Breast epithelium (tissue), 4 donors: ENCODE data around the gene CAMK4. TPM values are rescaled to one million over a fixed set of nuclear protein-coding genes. Genes with fewer than 3 reads are reported as not detected.

Experiments used
- DNase-seq, 2 donors: peaks; one replicate each; pipeline ENCODE4 v3.0.0-alpha.2; 2019; ENCODE audit warnings: low spot score in 2 of 2
- H3K27ac ChIP-seq, 2 donors: fragments of 200-600 bp; sonication (generic) in 1 of 2; one replicate each; pipeline ENCODE4 v1.5.1; 2016 to 2019; ENCODE audit warnings: mild to moderate bottlenecking in 1 of 2
- H3K27me3 ChIP-seq, 2 donors: fragments of 200-600 bp; sonication (generic) in 1 of 2; one replicate each; pipeline versions ENCODE4 v1.5.1 to v1.6.0; 2017 to 2019; ENCODE audit warnings: control low read depth in 1 of 2, mild to moderate bottlenecking in 1 of 2
- H3K36me3 ChIP-seq: fragments of 200-600 bp; one replicate; pipeline ENCODE4 v1.5.1; 2019
- H3K4me1 ChIP-seq, 2 donors: fragments of 200-600 bp; sonication (generic); one replicate each; pipeline ENCODE4 v1.5.1; 2016 to 2019; ENCODE audit warnings: control low read depth in 1 of 2
- H3K4me3 ChIP-seq, 3 donors: fragments of 200-600 bp; sonication (generic); 1 replicate in 2 of 3; 2 replicates in 1 of 3; pipeline ENCODE4 v1.5.1; 2016 to 2019; ENCODE audit warnings: mild to moderate bottlenecking in 3 of 3, moderate library complexity in 2 of 3
- H3K9me3 ChIP-seq, 2 donors: fragments of 200-600 bp; sonication (generic) in 1 of 2; one replicate each; pipeline ENCODE4 v1.5.1; 2016 to 2019; ENCODE audit warnings: control low read depth in 1 of 2
- POLR2A ChIP-seq: fragments of 450-650 bp; IDR thresholded peaks from one replicate; pipeline ENCODE4 v1.6.1; 2016; ENCODE audit warnings: antibody characterized with exemption, mild to moderate bottlenecking, moderate library complexity
- POLR2AphosphoS5 ChIP-seq, 3 donors: sonication (generic); formaldehyde crosslinking; IDR thresholded peaks; one replicate each; pipeline ENCODE4 v1.6.1; 2017; ENCODE audit warnings: antibody characterized with exemption in 3 of 3
- intact Hi-C: fragments of 100-400 bp; cut with DNase I; formaldehyde crosslinking; loops from one replicate; pipeline ENCODE4 v1.15.1; 2023; ENCODE audit warnings: low total_unique reads
- total RNA-seq, 3 donors: library from RNA; depleted of rRNA; stranded (reverse); fragments of >200 nt; gene quantifications; one replicate each; pipeline ENCODE4 v1.1.0, GENCODE V29; 2016
- TF ChIP-seq, protein P1 (sequence below), 3 donors: fragments of 450-650 bp; IDR thresholded peaks; one replicate each; pipeline ENCODE4 v1.5.1; 2016 to 2017; ENCODE audit warnings: antibody characterized with exemption in 3 of 3, mild to moderate bottlenecking in 3 of 3, moderate library complexity in 3 of 3

The CAMK4 gene
- total RNA-seq, 3 donors from 2014 or later: 0.98 to 1.5 (median 1.4) TPM

DNA sequence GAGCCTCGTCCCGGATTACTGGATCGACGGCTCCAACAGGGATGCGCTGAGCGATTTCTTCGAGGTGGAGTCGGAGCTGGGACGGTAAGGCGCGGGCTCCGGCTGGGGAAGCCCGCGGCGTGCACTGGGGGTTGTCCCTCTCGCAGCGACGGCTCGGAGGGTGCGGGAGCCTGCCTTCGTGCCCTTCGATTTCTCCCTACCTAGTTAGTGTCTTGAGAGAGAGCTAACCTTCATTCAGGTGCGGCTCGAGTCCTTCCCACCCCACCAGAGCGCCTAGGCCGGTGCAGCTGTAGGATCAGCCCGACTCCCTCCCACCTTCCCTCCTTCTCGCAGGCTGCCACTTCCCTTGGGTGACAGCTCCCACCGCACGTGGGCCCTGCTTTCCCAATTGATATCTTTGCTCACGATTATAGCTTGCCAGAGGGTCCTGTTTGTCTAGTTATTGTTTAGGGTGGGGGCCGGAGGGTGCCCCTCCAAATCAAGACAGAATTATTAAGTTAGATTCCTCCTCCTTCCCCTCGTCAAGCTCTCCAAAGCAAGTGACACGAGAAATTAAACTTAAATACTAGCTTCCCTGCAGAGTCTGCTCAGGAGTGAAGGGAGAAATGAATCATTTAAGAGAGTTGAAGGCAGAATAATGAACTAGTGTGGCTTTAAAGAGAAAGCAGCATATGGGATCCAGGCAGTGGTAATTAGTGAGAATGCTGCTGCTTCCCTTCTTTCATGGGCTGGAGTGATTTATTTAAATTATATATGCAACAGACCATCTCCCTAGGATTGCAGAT lies 569 bp downstream of the CAMK4 start:
- Histone ChIP-seq H3K9me3 (no peaks in the 10 kb centered on the region), H3K27me3 (peaks cover 0 to 27% of the 10 kb centered on the region in 2 donors), H3K4me1 (no peaks in the 10 kb centered on the region), H3K36me3 (no peaks in the 10 kb centered on the region), H3K27ac (no peak overlapping the region), H3K4me3 (peak overlapping the region; percentile 48 to 81 (median 60))
- DNase-seq: no peak
- intact Hi-C loops: loop anchor here (5.0 kb wide), 1 partner anchor 778 kb away; no protein-coding TSS in a partner anchor
- TF ChIP-seq POLR2A (no peak), POLR2AphosphoS5 (IDR thresholded peaks at IDR 0.05) (no peak)
- TF ChIP-seq, protein P1, sequence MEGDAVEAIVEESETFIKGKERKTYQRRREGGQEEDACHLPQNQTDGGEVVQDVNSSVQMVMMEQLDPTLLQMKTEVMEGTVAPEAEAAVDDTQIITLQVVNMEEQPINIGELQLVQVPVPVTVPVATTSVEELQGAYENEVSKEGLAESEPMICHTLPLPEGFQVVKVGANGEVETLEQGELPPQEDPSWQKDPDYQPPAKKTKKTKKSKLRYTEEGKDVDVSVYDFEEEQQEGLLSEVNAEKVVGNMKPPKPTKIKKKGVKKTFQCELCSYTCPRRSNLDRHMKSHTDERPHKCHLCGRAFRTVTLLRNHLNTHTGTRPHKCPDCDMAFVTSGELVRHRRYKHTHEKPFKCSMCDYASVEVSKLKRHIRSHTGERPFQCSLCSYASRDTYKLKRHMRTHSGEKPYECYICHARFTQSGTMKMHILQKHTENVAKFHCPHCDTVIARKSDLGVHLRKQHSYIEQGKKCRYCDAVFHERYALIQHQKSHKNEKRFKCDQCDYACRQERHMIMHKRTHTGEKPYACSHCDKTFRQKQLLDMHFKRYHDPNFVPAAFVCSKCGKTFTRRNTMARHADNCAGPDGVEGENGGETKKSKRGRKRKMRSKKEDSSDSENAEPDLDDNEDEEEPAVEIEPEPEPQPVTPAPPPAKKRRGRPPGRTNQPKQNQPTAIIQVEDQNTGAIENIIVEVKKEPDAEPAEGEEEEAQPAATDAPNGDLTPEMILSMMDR (IDR thresholded peaks at IDR 0.05): no peak

DNA sequence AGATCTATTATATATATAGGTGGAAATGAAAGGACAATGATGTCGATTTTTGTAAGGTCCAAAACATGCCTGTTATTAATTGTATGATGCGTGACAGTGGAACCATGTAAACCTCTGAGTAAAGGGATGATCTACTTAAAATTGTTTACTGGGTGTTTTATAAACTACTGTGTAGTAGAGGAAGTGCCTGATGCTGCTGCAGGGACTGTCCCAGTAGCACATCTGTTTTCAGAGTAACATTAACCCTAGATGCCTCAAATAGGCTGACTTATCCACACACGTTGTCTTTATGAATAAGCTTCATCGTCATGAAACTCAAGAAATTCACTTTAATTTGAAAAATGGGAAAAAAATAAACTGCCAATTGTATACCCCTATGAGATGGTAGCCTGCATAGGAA lies 1.7 kb downstream of the CAMK4 start:
- no peak for DNase-seq
- no peaks in the 10 kb centered on the region for H3K36me3 ChIP-seq
- H3K4me3 ChIP-seq: no peak overlapping the region
- no peak for TF ChIP-seq POLR2A
- TF ChIP-seq, protein P1 (IDR thresholded peaks at IDR 0.05): no peak
- TF ChIP-seq POLR2AphosphoS5 (IDR thresholded peaks at IDR 0.05): no peak
- no peaks in the 10 kb centered on the region for H3K9me3 ChIP-seq
- H3K27ac ChIP-seq: no peak overlapping the region
- no peaks in the 10 kb centered on the region for H3K4me1 ChIP-seq
- intact Hi-C loops: no loop called here
- H3K27me3 ChIP-seq: peaks cover 0 to 27% of the 10 kb centered on the region in 2 donors

DNA sequence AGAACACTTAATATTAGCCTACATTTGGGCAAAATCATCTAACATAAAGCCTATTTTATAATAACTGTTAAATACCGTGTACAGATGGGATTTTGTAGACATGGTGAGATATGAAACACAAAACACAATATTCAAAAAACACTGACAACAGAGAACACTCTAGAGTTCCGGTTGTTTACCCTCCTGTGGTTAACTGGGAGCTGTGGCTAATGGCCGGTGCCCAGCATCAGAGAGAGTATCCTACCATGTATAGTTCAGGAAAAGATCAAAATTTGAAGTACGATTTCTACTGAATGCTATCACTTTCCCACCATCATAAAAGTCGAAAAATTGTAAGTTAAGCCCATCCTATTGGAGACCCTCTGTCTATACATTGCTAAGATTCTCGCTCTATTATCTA lies 2.4 kb downstream of the CAMK4 start:
- Histone ChIP-seq H3K27ac (no peak overlapping the region), H3K36me3 (no peaks in the 10 kb centered on the region), H3K27me3 (peaks cover 0 to 27% of the 10 kb centered on the region in 2 donors), H3K4me3 (no peak overlapping the region), H3K4me1 (no peaks in the 10 kb centered on the region), H3K9me3 (no peaks in the 10 kb centered on the region)
- no peak for DNase-seq
- intact Hi-C loops: no loop called here
- TF ChIP-seq POLR2AphosphoS5 (IDR thresholded peaks at IDR 0.05): no peak
- TF ChIP-seq, protein P1 (IDR thresholded peaks at IDR 0.05): no peak
- no peak for TF ChIP-seq POLR2A

DNA sequence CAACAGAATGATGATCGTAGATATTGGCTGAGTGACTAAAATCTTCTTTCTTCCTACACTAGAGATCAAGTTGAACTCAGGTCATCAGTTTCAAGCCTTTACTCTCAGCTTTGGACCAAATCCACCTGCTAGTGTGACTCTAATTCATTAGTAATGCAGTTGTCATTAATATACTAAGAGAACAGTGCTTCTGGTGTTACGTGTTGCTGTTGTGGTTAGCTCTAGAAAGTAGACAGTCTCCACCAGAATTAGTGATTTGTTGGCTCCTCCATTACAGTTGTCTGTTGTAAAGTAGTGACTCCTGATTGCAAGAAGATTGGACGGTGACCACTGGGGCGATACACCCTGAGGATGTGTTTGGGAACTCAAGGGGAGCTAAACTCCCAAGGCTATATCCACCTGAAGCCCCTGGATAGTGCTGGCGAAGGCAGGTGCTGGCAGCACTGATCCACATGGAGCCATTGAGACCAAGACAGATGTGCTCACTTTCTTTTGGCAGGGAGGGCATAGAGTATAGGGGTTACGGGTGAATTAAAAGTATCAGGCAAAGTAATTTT lies 3.1 kb downstream of the CAMK4 start:
- DNase-seq: no peak
- TF ChIP-seq, protein P1 (IDR thresholded peaks at IDR 0.05): no peak
- no peak for TF ChIP-seq POLR2AphosphoS5 (IDR thresholded peaks at IDR 0.05)
- TF ChIP-seq POLR2A: no peak
- Histone ChIP-seq H3K9me3 (no peaks in the 10 kb centered on the region), H3K27me3 (peaks cover 0 to 27% of the 10 kb centered on the region in 2 donors), H3K27ac (no peak overlapping the region), H3K4me1 (no peaks in the 10 kb centered on the region), H3K36me3 (no peaks in the 10 kb centered on the region), H3K4me3 (no peak overlapping the region)
- intact Hi-C loops: no loop called here

DNA sequence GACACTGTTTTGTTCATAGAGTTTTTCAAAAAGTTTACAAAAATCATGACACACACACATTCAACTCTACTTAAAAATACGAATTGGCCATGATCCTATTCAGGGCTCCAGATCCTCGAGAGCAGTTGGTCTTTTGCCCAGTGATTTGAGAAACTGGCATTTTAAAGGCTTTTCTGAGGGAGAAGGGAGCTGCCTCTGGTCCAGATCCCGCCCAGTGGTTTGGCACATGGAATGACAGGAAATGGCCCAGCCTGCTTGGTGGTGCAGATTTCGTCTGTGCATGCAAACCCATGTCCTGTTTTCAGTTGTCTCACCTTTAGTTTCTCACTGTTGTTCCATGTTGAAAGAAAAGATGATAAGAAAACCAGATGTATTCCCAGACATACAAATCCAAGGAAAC lies 3.6 kb downstream of the CAMK4 start:
- TF ChIP-seq POLR2A (no peak), POLR2AphosphoS5 (IDR thresholded peaks at IDR 0.05) (no peak)
- TF ChIP-seq, protein P1 (IDR thresholded peaks at IDR 0.05): no peak
- Histone ChIP-seq H3K27me3 (peaks cover 0 to 27% of the 10 kb centered on the region in 2 donors), H3K9me3 (no peaks in the 10 kb centered on the region), H3K4me1 (no peaks in the 10 kb centered on the region), H3K27ac (no peak overlapping the region), H3K4me3 (no peak overlapping the region), H3K36me3 (no peaks in the 10 kb centered on the region)
- intact Hi-C loops: no loop called here
- DNase-seq: no peak
